ENCODE measurements around the gene WDR86. TPM values are rescaled to one million over a fixed set of nuclear protein-coding genes. Genes with fewer than 3 reads are reported as not detected.

The WDR86 gene
- total and polyA plus RNA-seq, 2 of the 4 experiments (the other 2 are of a cell fraction): not detected

DNA sequence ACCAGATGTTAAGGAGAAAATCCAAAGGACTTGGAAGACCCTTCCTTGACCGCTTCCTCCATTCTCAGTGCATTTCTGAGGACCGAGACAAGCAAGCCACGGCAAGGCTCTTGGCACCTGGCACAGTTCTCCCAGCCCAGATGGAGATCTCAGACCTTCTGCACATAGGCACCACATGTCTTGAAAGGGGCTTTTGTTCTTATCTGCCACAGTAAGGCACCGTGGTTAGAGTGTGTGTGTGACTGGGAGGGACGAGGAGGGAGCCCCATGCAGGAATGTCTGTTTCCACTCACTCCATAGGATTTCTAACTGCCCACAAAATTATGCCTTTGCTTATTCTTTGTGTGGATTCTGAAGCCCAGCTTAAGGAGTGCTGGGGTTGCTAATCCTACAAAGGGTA lies 10.3 kb upstream of the WDR86 start:
- in situ Hi-C loops (cut with MboI; ENCODE audit: low sequenced_read_pairs) (no loop called here), dilution Hi-C loops (cut with HindIII; ENCODE audit: low sequenced_read_pairs, unreplicated experiment) (no loop called here)
- no peak overlapping the region for H4K91ac ChIP-seq (ENCODE audit: insufficient read depth, low read depth, low read length)

More for the DNA sequence above, 10.3 kb upstream of the WDR86 start:
- H3K79me1 ChIP-seq (ENCODE audit: low read depth in 1 of 2, low read length in 2 of 2): no peaks in the 10 kb centered on the region
- no peak overlapping the region for H2BK120ac ChIP-seq (ENCODE audit: low read depth, low read length)
- WGBS, 2 experiments (ENCODE audit: extremely low coverage in 2 of 2, insufficient read length in 1 of 2): no CpG with 5 or more reads among the region's 5 CpGs
- no peaks in the 10 kb centered on the region for H3K36me3 ChIP-seq (ENCODE audit: control insufficient read depth, insufficient read depth, low read length)
- TF ChIP-seq NFE2L2 (IDR thresholded peaks at IDR 0.05; ENCODE audit: low read depth, low read length) (no peak), SMC3 (IDR thresholded peaks at IDR 0.05; ENCODE audit: low read depth, low read length) (no peak)
- H3K4me2 ChIP-seq (ENCODE audit: low read depth, low read length): no peak overlapping the region
- H3K27me3 ChIP-seq (ENCODE audit: control insufficient read depth, insufficient read depth, low read length): peaks cover 10% of the 10 kb centered on the region
- intact Hi-C loops (cut with micrococcal nuclease): no loop called here
- H4K20me1 ChIP-seq (ENCODE audit: insufficient read depth, low read length): no peaks in the 10 kb centered on the region
- H3K23ac ChIP-seq (ENCODE audit: low read depth, low read length): no peak overlapping the region
- H3K14ac ChIP-seq (replicated peaks; ENCODE audit: low read depth, low read length): no peak overlapping the region
- H2AK9ac ChIP-seq (replicated peaks; ENCODE audit: low read depth, low read length, poor library complexity): no peak overlapping the region
- ATAC-seq (ENCODE audit: low read depth) (no peak), DNase-seq (peak; percentile 12)
- H4K5ac ChIP-seq (ENCODE audit: low read depth, low read length): no peak overlapping the region
- CTCF ChIA-PET: no interaction called here
- H3K4me1 ChIP-seq (ENCODE audit: control insufficient read depth, insufficient read depth, low read length): peaks cover 3% of the 10 kb centered on the region
- H4K8ac ChIP-seq (ENCODE audit: low read depth in 2 of 2, low read length in 2 of 2): no peak overlapping the region
- no peak overlapping the region for H2BK20ac ChIP-seq (ENCODE audit: low read depth, low read length)
- POLR2A ChIA-PET (ENCODE audit: unreplicated experiment): no interaction called here
- no TSS peak for BruUV-seq (replicated peaks)
- no peak overlapping the region for H3K56ac ChIP-seq (ENCODE audit: extremely low read depth, insufficient read depth, low read length)
- no peak overlapping the region for H3K27ac ChIP-seq (ENCODE audit: insufficient read depth, low read length)
- no peak overlapping the region for H2AK5ac ChIP-seq (ENCODE audit: low read depth, low read length)
- H2AFZ ChIP-seq (replicated peaks; ENCODE audit: low read length, poor library complexity): no peak overlapping the region
- H3K4me3 ChIP-seq (ENCODE audit: insufficient read depth, low read depth, low read length): no peak overlapping the region
- no peak overlapping the region for H2BK5ac ChIP-seq (ENCODE audit: low read depth, low read length, poor library complexity, severe bottlenecking)
- no peak overlapping the region for H3K18ac ChIP-seq (ENCODE audit: low read depth, low read length)
- no peaks in the 10 kb centered on the region for H3K9me1 ChIP-seq (ENCODE audit: insufficient read depth, low read length)
- no peak overlapping the region for H2BK15ac ChIP-seq (ENCODE audit: low read depth, low read length)
- H3K9me3 ChIP-seq (ENCODE audit: control insufficient read depth, insufficient read depth, low read length): peaks cover 22% of the 10 kb centered on the region
- no peak overlapping the region for H3K9ac ChIP-seq (ENCODE audit: low read depth, low read length)
- no peak overlapping the region for H3K4ac ChIP-seq (ENCODE audit: low read depth, low read length)
